Measurements from ENCODE around the gene IL1RAPL2. TPM values are rescaled to one million over a fixed set of nuclear protein-coding genes. Genes with fewer than 3 reads are reported as not detected.

IL1RAPL2 gene
- polyA plus RNA-seq, 2 donors, result not detected

- H3K4me3 ChIP-seq (ENCODE audit: low read depth in 1 of 2, low read length in 2 of 2), result no peak overlapping the region
- H3K9me3 ChIP-seq (ENCODE audit: control insufficient read depth in 2 of 2, insufficient read depth in 1 of 2, low read depth in 1 of 2, low read length in 1 of 2), result no peaks in the 10 kb centered on the region
- H3K27ac ChIP-seq (ENCODE audit: low read depth in 2 of 2, low read length in 1 of 2), result no peak overlapping the region
- H3K4me1 ChIP-seq (ENCODE audit: control insufficient read depth in 2 of 2, insufficient read depth in 2 of 2, low read length in 1 of 2), result no peaks in the 10 kb centered on the region
- no peaks in the 10 kb centered on the region for H3K36me3 ChIP-seq (ENCODE audit: control insufficient read depth in 2 of 2, insufficient read depth in 2 of 2, low read length in 1 of 2)
- peaks cover 0 to 2% of the 10 kb centered on the region in 2 donors for H3K27me3 ChIP-seq (ENCODE audit: control insufficient read depth in 1 of 2, insufficient read depth in 2 of 2, low read length in 2 of 2)
Measured at GRCh38 chrX:105635794-105636193, 1069.8 kb downstream of the IL1RAPL2 start.

DNA sequence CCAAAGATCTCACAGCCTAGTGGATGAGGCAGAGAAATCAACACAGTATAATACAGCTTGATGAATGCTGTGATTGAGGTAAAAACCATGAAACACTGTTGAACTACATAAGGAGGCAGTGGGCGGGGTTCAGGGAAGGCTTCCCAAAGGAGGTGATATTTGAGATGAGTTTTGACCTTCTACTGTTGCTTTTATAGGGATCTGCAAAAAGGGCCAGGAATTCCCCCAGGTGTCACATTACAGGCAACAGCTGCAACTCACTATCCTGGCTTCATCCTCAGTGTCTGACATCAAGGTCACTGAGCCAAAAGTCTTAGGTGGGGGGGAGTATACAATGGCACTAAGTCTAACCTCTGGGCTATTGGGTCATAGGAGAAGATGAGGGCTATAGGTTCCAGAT, 1070.7 kb downstream of the IL1RAPL2 start:
- 52 to 77% methylated on average over 1 of the region's 1 CpG for WGBS, 2 donors

GRCh38 chrX:105645667-105646357, 1079.8 kb downstream of the IL1RAPL2 start:
- H3K9me3 ChIP-seq (ENCODE audit: control insufficient read depth in 2 of 2, insufficient read depth in 1 of 2, low read depth in 1 of 2, low read length in 1 of 2), result no peaks in the 10 kb centered on the region
- no peaks in the 10 kb centered on the region for H3K4me1 ChIP-seq (ENCODE audit: control insufficient read depth in 2 of 2, insufficient read depth in 2 of 2, low read length in 1 of 2)
- 71 to 72% methylated on average over 5 of the region's 5 CpGs for WGBS, 2 donors
- no peak overlapping the region for H3K4me3 ChIP-seq (ENCODE audit: low read depth in 1 of 2, low read length in 2 of 2)
- no peaks in the 10 kb centered on the region for H3K36me3 ChIP-seq (ENCODE audit: control insufficient read depth in 2 of 2, insufficient read depth in 2 of 2, low read length in 1 of 2)
- H3K27me3 ChIP-seq (ENCODE audit: control insufficient read depth in 1 of 2, insufficient read depth in 2 of 2, low read length in 2 of 2), result no peaks in the 10 kb centered on the region
- H3K27ac ChIP-seq (ENCODE audit: low read depth in 2 of 2, low read length in 1 of 2), result no peak overlapping the region

More for the DNA sequence above, 1070.7 kb downstream of the IL1RAPL2 start:
- Histone ChIP-seq H3K27me3 (ENCODE audit: control insufficient read depth in 1 of 2, insufficient read depth in 2 of 2, low read length in 2 of 2) (peaks cover 0 to 2% of the 10 kb centered on the region in 2 donors), H3K9me3 (ENCODE audit: control insufficient read depth in 2 of 2, insufficient read depth in 1 of 2, low read depth in 1 of 2, low read length in 1 of 2) (no peaks in the 10 kb centered on the region), H3K36me3 (ENCODE audit: control insufficient read depth in 2 of 2, insufficient read depth in 2 of 2, low read length in 1 of 2) (no peaks in the 10 kb centered on the region), H3K4me3 (ENCODE audit: low read depth in 1 of 2, low read length in 2 of 2) (no peak overlapping the region), H3K4me1 (ENCODE audit: control insufficient read depth in 2 of 2, insufficient read depth in 2 of 2, low read length in 1 of 2) (no peaks in the 10 kb centered on the region), H3K27ac (ENCODE audit: low read depth in 2 of 2, low read length in 1 of 2) (no peak overlapping the region)

- Histone ChIP-seq H3K9me3 (ENCODE audit: control insufficient read depth in 2 of 2, insufficient read depth in 1 of 2, low read depth in 1 of 2, low read length in 1 of 2) (no peaks in the 10 kb centered on the region), H3K36me3 (ENCODE audit: control insufficient read depth in 2 of 2, insufficient read depth in 2 of 2, low read length in 1 of 2) (no peaks in the 10 kb centered on the region), H3K4me1 (ENCODE audit: control insufficient read depth in 2 of 2, insufficient read depth in 2 of 2, low read length in 1 of 2) (no peaks in the 10 kb centered on the region), H3K27me3 (ENCODE audit: control insufficient read depth in 1 of 2, insufficient read depth in 2 of 2, low read length in 2 of 2) (no peaks in the 10 kb centered on the region), H3K4me3 (ENCODE audit: low read depth in 1 of 2, low read length in 2 of 2) (no peak overlapping the region), H3K27ac (ENCODE audit: low read depth in 2 of 2, low read length in 1 of 2) (no peak overlapping the region)
- 82 to 91% methylated on average over 17 of the region's 17 CpGs for WGBS, 2 donors
Measured at GRCh38 chrX:105646592-105647372, 1080.8 kb downstream of the IL1RAPL2 start.

- H3K4me1 ChIP-seq (ENCODE audit: control insufficient read depth in 2 of 2, insufficient read depth in 2 of 2, low read length in 1 of 2), result no peaks in the 10 kb centered on the region
- no peak overlapping the region for H3K27ac ChIP-seq (ENCODE audit: low read depth in 2 of 2, low read length in 1 of 2)
- H3K36me3 ChIP-seq (ENCODE audit: control insufficient read depth in 2 of 2, insufficient read depth in 2 of 2, low read length in 1 of 2), result no peaks in the 10 kb centered on the region
- H3K4me3 ChIP-seq (ENCODE audit: low read depth in 1 of 2, low read length in 2 of 2), result no peak overlapping the region
- H3K27me3 ChIP-seq (ENCODE audit: control insufficient read depth in 1 of 2, insufficient read depth in 2 of 2, low read length in 2 of 2), result no peaks in the 10 kb centered on the region
- 58 to 63% methylated on average over 2 of the region's 2 CpGs for WGBS, 2 donors
- H3K9me3 ChIP-seq (ENCODE audit: control insufficient read depth in 2 of 2, insufficient read depth in 1 of 2, low read depth in 1 of 2, low read length in 1 of 2), result no peaks in the 10 kb centered on the region
Measured at GRCh38 chrX:105647749-105648148, 1081.8 kb downstream of the IL1RAPL2 start.

GRCh38 chrX:105648732-105649131, 1082.7 kb downstream of the IL1RAPL2 start:
- H3K4me3 ChIP-seq (ENCODE audit: low read depth in 1 of 2, low read length in 2 of 2), result no peak overlapping the region

DNA sequence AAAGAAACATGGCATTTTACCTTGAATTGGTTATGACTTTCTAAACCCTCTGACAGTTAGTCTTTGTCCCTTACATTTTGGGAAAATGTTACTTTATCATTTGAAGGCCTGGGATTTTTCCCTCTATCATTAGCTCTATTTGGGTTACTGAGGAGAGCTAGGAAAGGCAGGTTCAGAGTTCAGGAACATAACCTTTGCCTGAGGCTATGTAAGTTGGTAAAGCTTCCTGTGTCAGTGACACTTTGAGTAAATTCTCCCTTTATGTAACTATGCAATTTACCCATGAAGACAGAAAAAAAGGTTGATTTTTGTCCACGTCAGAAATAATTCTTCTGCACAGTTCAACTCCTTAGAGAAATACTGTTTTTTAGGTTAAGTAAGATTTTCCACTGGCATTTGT, 1084.6 kb downstream of the IL1RAPL2 start:
- Histone ChIP-seq H3K9me3 (ENCODE audit: control insufficient read depth in 2 of 2, insufficient read depth in 1 of 2, low read depth in 1 of 2, low read length in 1 of 2) (no peaks in the 10 kb centered on the region), H3K4me1 (ENCODE audit: control insufficient read depth in 2 of 2, insufficient read depth in 2 of 2, low read length in 1 of 2) (no peaks in the 10 kb centered on the region), H3K27me3 (ENCODE audit: control insufficient read depth in 1 of 2, insufficient read depth in 2 of 2, low read length in 2 of 2) (no peaks in the 10 kb centered on the region), H3K27ac (ENCODE audit: low read depth in 2 of 2, low read length in 1 of 2) (no peak overlapping the region), H3K4me3 (ENCODE audit: low read depth in 1 of 2, low read length in 2 of 2) (no peak overlapping the region), H3K36me3 (ENCODE audit: control insufficient read depth in 2 of 2, insufficient read depth in 2 of 2, low read length in 1 of 2) (no peaks in the 10 kb centered on the region)
- 20 to 36% methylated on average over 1 of the region's 1 CpG for WGBS, 2 donors

More at GRCh38 chrX:105648732-105649131, 1082.7 kb downstream of the IL1RAPL2 start:
- Histone ChIP-seq H3K27me3 (ENCODE audit: control insufficient read depth in 1 of 2, insufficient read depth in 2 of 2, low read length in 2 of 2) (no peaks in the 10 kb centered on the region), H3K36me3 (ENCODE audit: control insufficient read depth in 2 of 2, insufficient read depth in 2 of 2, low read length in 1 of 2) (no peaks in the 10 kb centered on the region), H3K27ac (ENCODE audit: low read depth in 2 of 2, low read length in 1 of 2) (no peak overlapping the region), H3K9me3 (ENCODE audit: control insufficient read depth in 2 of 2, insufficient read depth in 1 of 2, low read depth in 1 of 2, low read length in 1 of 2) (no peaks in the 10 kb centered on the region), H3K4me1 (ENCODE audit: control insufficient read depth in 2 of 2, insufficient read depth in 2 of 2, low read length in 1 of 2) (no peaks in the 10 kb centered on the region)
- WGBS, 2 donors, result 65 to 91% methylated on average over 1 of the region's 1 CpG

- WGBS, 2 donors, result 76 to 78% methylated on average over 2 of the region's 2 CpGs
- Histone ChIP-seq H3K27me3 (ENCODE audit: control insufficient read depth in 1 of 2, insufficient read depth in 2 of 2, low read length in 2 of 2) (no peaks in the 10 kb centered on the region), H3K9me3 (ENCODE audit: control insufficient read depth in 2 of 2, insufficient read depth in 1 of 2, low read depth in 1 of 2, low read length in 1 of 2) (no peaks in the 10 kb centered on the region), H3K4me3 (ENCODE audit: low read depth in 1 of 2, low read length in 2 of 2) (no peak overlapping the region), H3K4me1 (ENCODE audit: control insufficient read depth in 2 of 2, insufficient read depth in 2 of 2, low read length in 1 of 2) (no peaks in the 10 kb centered on the region), H3K36me3 (ENCODE audit: control insufficient read depth in 2 of 2, insufficient read depth in 2 of 2, low read length in 1 of 2) (no peaks in the 10 kb centered on the region), H3K27ac (ENCODE audit: low read depth in 2 of 2, low read length in 1 of 2) (no peak overlapping the region)
Measured at GRCh38 chrX:105650986-105651385, 1085.0 kb downstream of the IL1RAPL2 start.

DNA sequence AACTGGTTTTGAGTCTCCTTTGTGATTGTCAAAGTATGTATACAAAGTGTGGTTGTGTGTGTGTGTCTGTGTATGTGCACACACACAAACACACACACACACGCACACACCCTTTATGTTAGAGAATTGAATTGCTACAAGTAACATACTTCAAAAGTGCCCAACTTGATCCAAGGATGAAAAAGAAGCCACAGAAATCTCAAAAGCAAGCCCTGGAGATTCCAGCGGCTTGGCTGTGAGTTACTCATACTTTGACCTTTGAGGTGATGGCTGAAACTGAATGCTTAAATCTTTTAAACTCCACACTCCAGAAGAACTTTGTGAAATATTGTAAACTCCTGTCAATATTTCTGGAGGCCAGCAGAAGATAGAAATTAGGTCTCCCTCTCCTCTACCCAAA, 1087.9 kb downstream of the IL1RAPL2 start:
- Histone ChIP-seq H3K4me1 (ENCODE audit: control insufficient read depth in 2 of 2, insufficient read depth in 2 of 2, low read length in 1 of 2) (no peaks in the 10 kb centered on the region), H3K36me3 (ENCODE audit: control insufficient read depth in 2 of 2, insufficient read depth in 2 of 2, low read length in 1 of 2) (no peaks in the 10 kb centered on the region), H3K27ac (ENCODE audit: low read depth in 2 of 2, low read length in 1 of 2) (no peak overlapping the region), H3K9me3 (ENCODE audit: control insufficient read depth in 2 of 2, insufficient read depth in 1 of 2, low read depth in 1 of 2, low read length in 1 of 2) (no peaks in the 10 kb centered on the region), H3K4me3 (ENCODE audit: low read depth in 1 of 2, low read length in 2 of 2) (no peak overlapping the region), H3K27me3 (ENCODE audit: control insufficient read depth in 1 of 2, insufficient read depth in 2 of 2, low read length in 2 of 2) (no peaks in the 10 kb centered on the region)
- 71 to 83% methylated on average over 2 of the region's 2 CpGs for WGBS, 2 donors

- 80 to 83% methylated on average over 2 of the region's 2 CpGs for WGBS, 2 donors
- no peak overlapping the region for H3K27ac ChIP-seq (ENCODE audit: low read depth in 2 of 2, low read length in 1 of 2)
- no peaks in the 10 kb centered on the region for H3K36me3 ChIP-seq (ENCODE audit: control insufficient read depth in 2 of 2, insufficient read depth in 2 of 2, low read length in 1 of 2)
- no peaks in the 10 kb centered on the region for H3K27me3 ChIP-seq (ENCODE audit: control insufficient read depth in 1 of 2, insufficient read depth in 2 of 2, low read length in 2 of 2)
- no peak overlapping the region for H3K4me3 ChIP-seq (ENCODE audit: low read depth in 1 of 2, low read length in 2 of 2)
- H3K4me1 ChIP-seq (ENCODE audit: control insufficient read depth in 2 of 2, insufficient read depth in 2 of 2, low read length in 1 of 2), result no peaks in the 10 kb centered on the region
- no peaks in the 10 kb centered on the region for H3K9me3 ChIP-seq (ENCODE audit: control insufficient read depth in 2 of 2, insufficient read depth in 1 of 2, low read depth in 1 of 2, low read length in 1 of 2)
Measured at GRCh38 chrX:105658136-105658535, 1092.1 kb downstream of the IL1RAPL2 start.

Measured in esophagus (tissue), 2 donors.